ENCODE results near the gene EDAR. TPM values are rescaled to one million over a fixed set of nuclear protein-coding genes. Genes with fewer than 3 reads are reported as not detected.

EDAR gene
- total and polyA plus RNA-seq, 7 donors = under 0.01 to 0.87 TPM; not detected in 5

GRCh38 chr2:108941767-108942166 lies 47.3 kb downstream of the EDAR start:
- intact Hi-C loops (cut with DNase I) = loop anchor here (10.0 kb wide), 1 partner anchor 87 kb away; no protein-coding TSS in a partner anchor
- Histone ChIP-seq H3K9me3 (no peaks in the 10 kb centered on the region), H3K27ac (no peak overlapping the region), H3K27me3 (no peaks in the 10 kb centered on the region), H3K4me1 (no peaks in the 10 kb centered on the region), H3K36me3 (no peaks in the 10 kb centered on the region), H3K4me3 (no peak overlapping the region)
- WGBS, 2 donors = 92 to 94% methylated on average over 9 of the region's 9 CpGs
- TF ChIP-seq CTCF (IDR thresholded peaks at IDR 0.05) (no peak), EP300 (IDR thresholded peaks at IDR 0.05) (no peak), POLR2A (IDR thresholded peaks at IDR 0.05) (no peak), POLR2AphosphoS5 (IDR thresholded peaks at IDR 0.05) (no peak)
- no peak for DNase-seq

GRCh38 chr2:108941161-108941665 lies 47.8 kb downstream of the EDAR start:
- Histone ChIP-seq H3K27me3 (no peaks in the 10 kb centered on the region), H3K9me3 (no peaks in the 10 kb centered on the region), H3K4me3 (no peak overlapping the region), H3K4me1 (no peaks in the 10 kb centered on the region), H3K27ac (no peak overlapping the region), H3K36me3 (no peaks in the 10 kb centered on the region)
- no peak for DNase-seq
- 79 to 82% methylated on average over 8 of the region's 8 CpGs for WGBS, 2 donors
- intact Hi-C loops (cut with DNase I) = loop anchor here (10.0 kb wide), 1 partner anchor 86 kb away; no protein-coding TSS in a partner anchor
- TF ChIP-seq POLR2AphosphoS5 (IDR thresholded peaks at IDR 0.05) = no peak
- no peak for TF ChIP-seq POLR2A (IDR thresholded peaks at IDR 0.05)

- WGBS, 2 donors = 89 to 92% methylated on average over 13 of the region's 13 CpGs
- Histone ChIP-seq H3K36me3 (no peaks in the 10 kb centered on the region), H3K27me3 (no peaks in the 10 kb centered on the region), H3K27ac (no peak overlapping the region), H3K4me3 (no peak overlapping the region), H3K9me3 (no peaks in the 10 kb centered on the region), H3K4me1 (no peaks in the 10 kb centered on the region)
- intact Hi-C loops (cut with DNase I) = loop anchor here (10.0 kb wide), 1 partner anchor 85 kb away; no protein-coding TSS in a partner anchor
- TF ChIP-seq POLR2AphosphoS5 (IDR thresholded peaks at IDR 0.05) = no peak
- TF ChIP-seq EP300 (IDR thresholded peaks at IDR 0.05) = no peak
- no peak for DNase-seq
Measured at GRCh38 chr2:108940156-108940555, 48.9 kb downstream of the EDAR start.

GRCh38 chr2:108938077-108938710 lies 50.8 kb downstream of the EDAR start:
- Histone ChIP-seq H3K4me1 (no peaks in the 10 kb centered on the region), H3K36me3 (no peaks in the 10 kb centered on the region), H3K9me3 (no peaks in the 10 kb centered on the region), H3K4me3 (no peak overlapping the region), H3K27me3 (no peaks in the 10 kb centered on the region), H3K27ac (no peak overlapping the region)
- intact Hi-C loops (cut with DNase I) = no loop called here
- no peak for DNase-seq
- TF ChIP-seq CTCF (IDR thresholded peaks at IDR 0.05) = no peak
- TF ChIP-seq POLR2AphosphoS5 (IDR thresholded peaks at IDR 0.05) = no peak
- TF ChIP-seq EP300 (IDR thresholded peaks at IDR 0.05) = no peak
- TF ChIP-seq POLR2A (IDR thresholded peaks at IDR 0.05) = no peak
- WGBS, 2 donors = 17 to 25% methylated on average over 9 of the region's 9 CpGs

DNA sequence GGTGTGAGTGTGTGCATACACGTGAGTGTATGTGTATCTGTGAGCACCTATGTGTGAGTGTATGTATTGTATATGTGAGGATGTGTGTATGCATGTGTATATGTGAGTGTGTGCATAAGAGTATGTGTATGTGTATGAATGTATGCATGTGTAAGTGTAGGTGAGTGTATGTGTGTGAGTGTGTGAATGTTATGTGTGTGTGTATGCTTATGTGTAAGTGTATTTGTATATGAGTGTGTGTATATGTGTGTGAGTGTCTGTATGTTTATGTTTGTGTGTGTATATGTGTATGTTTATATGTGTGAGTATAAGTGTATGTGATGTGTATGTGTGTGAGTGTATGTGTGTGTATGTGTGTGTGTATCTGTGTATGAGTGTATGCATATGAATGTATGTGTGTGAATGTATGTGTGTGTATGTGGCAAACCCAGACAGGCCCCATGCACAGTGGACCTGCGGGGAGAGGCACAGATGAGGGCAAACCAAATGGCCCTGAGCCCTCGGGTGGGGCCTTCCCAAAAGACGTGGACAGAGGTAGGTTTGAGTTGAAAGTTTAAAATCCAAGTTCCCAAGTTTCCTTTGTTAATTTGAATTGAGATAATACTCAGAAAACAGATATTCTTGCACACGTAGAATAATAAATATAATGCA lies 51.5 kb downstream of the EDAR start:
- H3K36me3 ChIP-seq = no peaks in the 10 kb centered on the region
- DNase-seq = no peak
- no peaks in the 10 kb centered on the region for H3K4me1 ChIP-seq
- WGBS, 2 donors = 64 to 79% methylated on average over 5 of the region's 5 CpGs
- no peak overlapping the region for H3K27ac ChIP-seq
- TF ChIP-seq POLR2A (IDR thresholded peaks at IDR 0.05) (no peak), EP300 (IDR thresholded peaks at IDR 0.05) (no peak), POLR2AphosphoS5 (IDR thresholded peaks at IDR 0.05) (no peak), CTCF (IDR thresholded peaks at IDR 0.05) (no peak)
- H3K9me3 ChIP-seq = no peaks in the 10 kb centered on the region
- no peak overlapping the region for H3K4me3 ChIP-seq
- no peaks in the 10 kb centered on the region for H3K27me3 ChIP-seq
- intact Hi-C loops (cut with DNase I) = no loop called here

Measured in sigmoid colon (tissue), 7 donors.